ENCODE measurements around the gene PGPEP1. TPM values are rescaled to one million over a fixed set of nuclear protein-coding genes. Genes with fewer than 3 reads are reported as not detected.
A peak's percentile ranks its signal among the peaks of the same experiment; 100 is the strongest.

PGPEP1 gene
- total RNA-seq, 4 donors from 2014 or later: 21.2 to 67.9 (median 38.1) TPM

GRCh38 chr19:18292810-18293641 is 47.4 kb upstream of the PGPEP1 start:
- intact Hi-C loops (cut with DNase I; ENCODE audit: low total_unique reads): no loop called here

DNA sequence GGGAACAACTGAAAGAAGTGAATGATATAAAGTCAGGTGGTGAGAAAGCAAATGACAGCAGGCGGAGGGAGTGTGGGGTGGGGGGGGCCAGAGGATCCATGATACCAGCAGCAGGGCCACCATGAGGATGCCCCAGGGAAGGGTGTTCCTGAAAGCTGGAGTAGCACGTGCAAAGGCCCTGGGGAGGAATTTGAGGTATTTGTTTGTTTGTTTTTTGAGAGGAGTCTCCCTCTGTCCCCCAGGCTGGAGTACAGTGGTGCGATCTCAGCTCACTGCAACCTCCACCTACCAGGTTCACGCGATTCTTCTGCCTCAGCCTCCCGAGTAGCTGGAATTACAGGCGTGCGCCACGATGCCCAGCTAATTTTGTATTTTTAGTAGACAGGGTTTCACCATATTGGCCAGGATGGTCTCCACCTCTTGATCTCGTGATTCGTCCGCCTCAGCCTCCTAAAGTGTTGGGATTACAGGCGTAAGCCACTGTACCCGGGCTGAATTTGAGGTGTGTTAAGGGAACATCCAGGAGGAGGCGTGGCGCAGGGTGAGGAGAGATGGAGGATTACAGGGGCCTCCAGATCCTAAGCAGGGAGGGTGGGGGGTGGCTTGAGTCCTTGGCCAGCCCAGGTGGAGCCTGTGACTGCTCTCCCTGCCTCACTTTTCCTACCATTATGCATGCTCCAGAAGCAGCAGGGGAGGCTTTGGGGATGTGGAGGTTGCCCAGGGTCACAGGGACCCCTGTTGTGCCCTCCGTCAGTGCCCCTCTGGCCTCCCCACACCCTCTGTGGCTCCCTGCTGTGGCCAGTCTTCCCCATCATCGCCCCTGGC is 46.5 kb upstream of the PGPEP1 start:
- intact Hi-C loops (cut with DNase I; ENCODE audit: low total_unique reads): no loop called here
- TF ChIP-seq POLR2A (IDR thresholded peaks at IDR 0.05): no peak
- TF ChIP-seq CTCF (IDR thresholded peaks at IDR 0.05): no peak
- no peak for DNase-seq

More at GRCh38 chr19:18292810-18293641, 47.4 kb upstream of the PGPEP1 start:
- Histone ChIP-seq H3K9me3 (no peaks in the 10 kb centered on the region), H3K4me3 (peak overlapping the region; percentile 74 to 79), H3K27ac (peak overlapping the region; percentile 95 to 99), H3K27me3 (no peaks in the 10 kb centered on the region), H3K36me3 (no peaks in the 10 kb centered on the region), H3K4me1 (peaks cover 0 to 15% of the 10 kb centered on the region in 2 donors)
- TF ChIP-seq CTCF (IDR thresholded peaks at IDR 0.05): peak in 1 of 4 experiments; percentile 0
- TF ChIP-seq POLR2A (IDR thresholded peaks at IDR 0.05): peak in 1 of 2 donors; percentile 7
- DNase-seq: peak; percentile 92 to 94

GRCh38 chr19:18294467-18294864 is 45.9 kb upstream of the PGPEP1 start:
- TF ChIP-seq CTCF (IDR thresholded peaks at IDR 0.05) (no peak), POLR2A (IDR thresholded peaks at IDR 0.05) (no peak)
- no peak for DNase-seq
- Histone ChIP-seq H3K27me3 (no peaks in the 10 kb centered on the region), H3K4me1 (peaks cover 0 to 15% of the 10 kb centered on the region in 2 donors), H3K27ac (peak overlapping the region; percentile 95 to 99), H3K36me3 (no peaks in the 10 kb centered on the region), H3K9me3 (no peaks in the 10 kb centered on the region), H3K4me3 (no peak overlapping the region)
- intact Hi-C loops (cut with DNase I; ENCODE audit: low total_unique reads): no loop called here

More for the DNA sequence above, 46.5 kb upstream of the PGPEP1 start:
- Histone ChIP-seq H3K27ac (peak overlapping the region; percentile 95 to 99), H3K4me1 (peaks cover 0 to 15% of the 10 kb centered on the region in 2 donors), H3K36me3 (no peaks in the 10 kb centered on the region), H3K27me3 (no peaks in the 10 kb centered on the region), H3K9me3 (no peaks in the 10 kb centered on the region), H3K4me3 (no peak overlapping the region)

DNA sequence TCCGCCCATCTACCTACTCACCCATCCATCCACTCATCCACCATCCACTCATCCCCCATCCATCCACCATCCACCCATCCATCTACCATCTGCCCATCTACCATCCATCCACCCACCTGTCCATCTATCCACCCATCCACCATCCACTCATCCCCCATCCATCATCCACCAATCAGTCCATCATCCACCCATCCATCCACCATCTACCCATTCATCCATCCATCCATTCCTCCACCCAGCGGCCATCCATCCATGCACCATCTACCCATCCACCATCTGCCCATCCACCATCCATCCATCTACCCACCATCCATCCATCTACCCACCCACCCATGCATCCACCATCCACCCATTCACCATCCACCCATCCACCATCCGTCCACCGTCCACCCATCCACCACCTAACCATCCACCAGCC is 45.4 kb upstream of the PGPEP1 start:
- H3K9me3 ChIP-seq: no peaks in the 10 kb centered on the region
- intact Hi-C loops (cut with DNase I; ENCODE audit: low total_unique reads): no loop called here
- H3K4me1 ChIP-seq: peaks cover 0 to 13% of the 10 kb centered on the region in 2 donors
- no peak for DNase-seq
- no peak overlapping the region for H3K27ac ChIP-seq
- TF ChIP-seq CTCF (IDR thresholded peaks at IDR 0.05) (no peak), POLR2A (IDR thresholded peaks at IDR 0.05) (no peak)
- no peaks in the 10 kb centered on the region for H3K27me3 ChIP-seq
- no peak overlapping the region for H3K4me3 ChIP-seq
- H3K36me3 ChIP-seq: no peaks in the 10 kb centered on the region
